GM23338 (cell line): ENCODE results near the gene IL17REL. TPM values are rescaled to one million over a fixed set of nuclear protein-coding genes. Genes with fewer than 3 reads are reported as not detected.
A peak's percentile ranks its signal among the peaks of the same experiment; 100 is the strongest.

ENCODE experiments used
- ATAC-seq: fragments of 200-7000 bp; cut with Tn5 transposase; 3 replicates; pipeline ENCODE4 v1.9.1; 2020
- DNase-seq: peaks from one replicate; pipeline ENCODE4 v3.0.0-alpha.2; 2015; ENCODE audit warnings: low spot score
- H2AFZ ChIP-seq: fragments of 200-600 bp; sonication (generic); 2 replicates; pipeline ENCODE4 v1.8.0; 2016; ENCODE audit warnings: antibody characterized with exemption, mild to moderate bottlenecking, moderate library complexity
- H3F3A ChIP-seq: fragments of 200-600 bp; sonication (generic); replicated peaks from 2 replicates; pipeline ENCODE4 v1.8.0; 2017; ENCODE audit warnings: antibody characterized with exemption, mixed run types, low read depth
- H3K27ac ChIP-seq: fragments of 200-600 bp; sonication (generic); 2 replicates; pipeline ENCODE4 v1.6.1; 2016; ENCODE audit warnings: low read depth
- H3K27me3 ChIP-seq: fragments of 200-600 bp; sonication (generic); 2 replicates; pipeline ENCODE4 v1.8.0; 2016; ENCODE audit warnings: mild to moderate bottlenecking, mixed run types, moderate library complexity; ENCODE audit not compliant: insufficient read depth
- H3K36me3 ChIP-seq: fragments of 200-600 bp; sonication (generic); 2 replicates; pipeline ENCODE4 v1.8.0; 2016; ENCODE audit warnings: mild to moderate bottlenecking; ENCODE audit not compliant: insufficient read depth
- H3K4me1 ChIP-seq: fragments of 200-600 bp; sonication (generic); 2 replicates; pipeline ENCODE4 v1.8.0; 2016; ENCODE audit warnings: mild to moderate bottlenecking, moderate library complexity; ENCODE audit not compliant: insufficient read depth
- H3K4me2 ChIP-seq: fragments of 200-600 bp; sonication (generic); 2 replicates; pipeline ENCODE4 v1.7.1; 2017; ENCODE audit warnings: mixed run types
- H3K4me3 ChIP-seq: fragments of 200-600 bp; sonication (generic); 2 replicates; pipeline ENCODE4 v1.6.1; 2016; ENCODE audit warnings: mixed run types
- H3K79me2 ChIP-seq: fragments of 200-600 bp; sonication (generic); replicated peaks from 2 replicates; pipeline ENCODE4 v1.8.0; 2017; ENCODE audit warnings: mild to moderate bottlenecking; ENCODE audit not compliant: insufficient read depth
- H3K9me2 ChIP-seq: fragments of 200-600 bp; sonication (generic); 2 replicates; pipeline ENCODE4 v1.8.0; 2017; ENCODE audit not compliant: insufficient read depth
- H4K20me1 ChIP-seq: fragments of 200-600 bp; sonication (generic); replicated peaks from 2 replicates; pipeline ENCODE4 v1.8.0; 2017; ENCODE audit warnings: mild to moderate bottlenecking; ENCODE audit not compliant: insufficient read depth
- H3K27ac Mint-ChIP-seq: 2 replicates; pipeline ENCODE4 v1.8.0; 2020; ENCODE audit warnings: inconsistent platforms, mild to moderate bottlenecking, moderate library complexity, mixed read lengths
- H3K27me3 Mint-ChIP-seq: 3 replicates; pipeline ENCODE4 v1.8.0; 2022; ENCODE audit warnings: low read depth, mild to moderate bottlenecking, moderate library complexity, mixed read lengths, inconsistent platforms; ENCODE audit not compliant: insufficient read depth, poor library complexity
- H3K36me3 Mint-ChIP-seq: 3 replicates; pipeline ENCODE4 v1.8.0; 2021; ENCODE audit warnings: low read depth, mild to moderate bottlenecking, inconsistent platforms, moderate library complexity, mixed read lengths
- H3K4me1 Mint-ChIP-seq: 3 replicates; pipeline ENCODE4 v1.8.0; 2020; ENCODE audit warnings: mild to moderate bottlenecking, inconsistent platforms, mixed read lengths
- H3K4me3 Mint-ChIP-seq: 3 replicates; pipeline ENCODE4 v1.8.0; 2021; ENCODE audit warnings: moderate library complexity, mild to moderate bottlenecking, inconsistent platforms, mixed read lengths
- H3K9me3 Mint-ChIP-seq: 3 replicates; pipeline ENCODE4 v1.8.0; 2020; ENCODE audit warnings: moderate library complexity, mild to moderate bottlenecking, inconsistent platforms, mixed read lengths
- CREB1 ChIP-seq: fragments of 250-450 bp; sonication (Bioruptor Pico); IDR thresholded peaks from 2 replicates; pipeline ENCODE4 v1.5.0; 2020; ENCODE audit warnings: low read depth, mild to moderate bottlenecking, moderate library complexity
- EZH2 ChIP-seq: fragments of 200-600 bp; sonication (generic); IDR thresholded peaks from one replicate; pipeline ENCODE4 v1.8.0; 2017; ENCODE audit warnings: antibody characterized with exemption, mild to moderate bottlenecking, low read depth; ENCODE audit not compliant: unreplicated experiment
- EZH2phosphoT487 ChIP-seq: fragments of 200-600 bp; sonication (generic); IDR thresholded peaks from one replicate; pipeline ENCODE4 v1.8.1; 2018; ENCODE audit warnings: antibody characterized with exemption; ENCODE audit not compliant: unreplicated experiment
- JUNB ChIP-seq: IDR thresholded peaks from one replicate; pipeline ENCODE4 v1.6.1; 2016; ENCODE audit warnings: antibody characterized with exemption; ENCODE audit not compliant: unreplicated experiment
- NANOG ChIP-seq: IDR thresholded peaks from 2 replicates; pipeline ENCODE4 v1.6.1; 2016; ENCODE audit warnings: antibody characterized with exemption, borderline replicate concordance
- POLR2AphosphoS5 ChIP-seq: IDR thresholded peaks from 2 replicates; pipeline ENCODE4 v1.6.1; 2016; ENCODE audit warnings: antibody characterized with exemption, low read depth
- STAT1 ChIP-seq: IDR thresholded peaks from one replicate; pipeline ENCODE4 v1.6.1; 2016; ENCODE audit warnings: antibody characterized with exemption; ENCODE audit not compliant: unreplicated experiment
- ZNF331 ChIP-seq: fragments of 250-450 bp; sonication (Bioruptor Pico); IDR thresholded peaks from 2 replicates; pipeline ENCODE4 v1.5.0; 2020; ENCODE audit warnings: low read depth, mild to moderate bottlenecking, moderate library complexity
- polyA plus RNA-seq: library from polyadenylated mRNA; unstranded; fragments of >200 nt; fragmentation: Nextera tagmentation; extraction: Ambion mirVana; gene quantifications from 2 replicates; pipeline ENCODE4 v1.2.1, GENCODE V29; 2016
- total RNA-seq: library from RNA; depleted of rRNA; stranded (reverse); fragments of >200 nt; shearing (Covaris generic); gene quantifications from 2 replicates; pipeline ENCODE4 v1.2.3, GENCODE V29; 2014
- TF ChIP-seq, protein P1 (sequence below), 2 experiments: fragments of 200-600 bp in 1 of 2; sonication (generic) in 1 of 2; conservative IDR thresholded peaks; 2 replicates each; pipeline versions ENCODE4 v1.5.1 to v1.6.1; 2016 to 2017; ENCODE audit warnings: antibody characterized with exemption in 2 of 2, low read depth in 2 of 2, mild to moderate bottlenecking in 2 of 2, moderate library complexity in 1 of 2
- TF ChIP-seq, protein P2 (sequence below): IDR thresholded peaks from 2 replicates; pipeline ENCODE4 v1.6.1; 2016; ENCODE audit warnings: antibody characterized with exemption

Gene IL17REL
- total and polyA plus RNA-seq, 2 experiments from 2014 or later = 0.31 TPM; not detected in 1

DNA sequence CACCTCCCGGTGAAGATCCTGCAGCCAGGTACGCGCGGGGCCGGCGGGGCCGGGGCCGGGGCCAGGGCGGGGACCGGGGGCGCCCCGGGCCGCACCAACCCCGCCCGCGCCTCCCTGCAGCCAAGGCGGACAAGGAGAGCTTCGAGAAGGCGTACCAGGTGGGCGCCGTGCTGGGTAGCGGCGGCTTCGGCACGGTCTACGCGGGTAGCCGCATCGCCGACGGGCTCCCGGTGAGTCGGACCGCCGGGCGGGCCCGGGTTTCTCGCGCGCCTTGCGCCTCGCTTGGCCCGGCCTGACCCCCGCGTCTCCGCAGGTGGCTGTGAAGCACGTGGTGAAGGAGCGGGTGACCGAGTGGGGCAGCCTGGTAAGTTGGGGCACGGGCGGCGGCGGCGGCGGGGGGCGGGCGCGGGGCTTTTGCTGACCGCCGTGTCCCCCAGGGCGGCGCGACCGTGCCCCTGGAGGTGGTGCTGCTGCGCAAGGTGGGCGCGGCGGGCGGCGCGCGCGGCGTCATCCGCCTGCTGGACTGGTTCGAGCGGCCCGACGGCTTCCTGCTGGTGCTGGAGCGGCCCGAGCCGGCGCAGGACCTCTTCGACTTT, 51.5 kb downstream of the IL17REL start:
- Histone ChIP-seq H2AFZ (no peak overlapping the region), H3K9me2 (no peaks in the 10 kb centered on the region), H4K20me1 (0 out of 2 replicates have a peak, but pooled peaks cover 5% of the 10 kb centered on the region), H3K27me3 (peaks cover 20% of the 10 kb centered on the region), H3K27ac (no peak overlapping the region), H3F3A (no peaks in the 10 kb centered on the region), H3K4me1 (no peaks in the 10 kb centered on the region), H3K79me2 (peaks cover 14% of the 10 kb centered on the region), H3K36me3 (no peaks in the 10 kb centered on the region), H3K4me2 (peak overlapping the region; percentile 82), H3K4me3 (peak overlapping the region; percentile 75)
- no peak for TF ChIP-seq ZNF331 (CRISPR knock-in tag)
- TF ChIP-seq EZH2 = no peak
- no peak for TF ChIP-seq NANOG
- TF ChIP-seq STAT1 = no peak
- peak; percentile 37; the same call in 1 of the 2 replicates for TF ChIP-seq CREB1 (CRISPR knock-in tag)
- Mint-ChIP-seq H3K27me3 (peaks cover 9% of the 10 kb centered on the region), H3K4me3 (peak overlapping the region; percentile 84), H3K27ac (no peak overlapping the region), H3K9me3 (no peaks in the 10 kb centered on the region), H3K4me1 (peaks cover 9% of the 10 kb centered on the region), H3K36me3 (peaks cover 19% of the 10 kb centered on the region)
- DNase-seq = peak; percentile 56
- peak; percentile 2; the same call in 2 of the 3 replicates for ATAC-seq

DNA sequence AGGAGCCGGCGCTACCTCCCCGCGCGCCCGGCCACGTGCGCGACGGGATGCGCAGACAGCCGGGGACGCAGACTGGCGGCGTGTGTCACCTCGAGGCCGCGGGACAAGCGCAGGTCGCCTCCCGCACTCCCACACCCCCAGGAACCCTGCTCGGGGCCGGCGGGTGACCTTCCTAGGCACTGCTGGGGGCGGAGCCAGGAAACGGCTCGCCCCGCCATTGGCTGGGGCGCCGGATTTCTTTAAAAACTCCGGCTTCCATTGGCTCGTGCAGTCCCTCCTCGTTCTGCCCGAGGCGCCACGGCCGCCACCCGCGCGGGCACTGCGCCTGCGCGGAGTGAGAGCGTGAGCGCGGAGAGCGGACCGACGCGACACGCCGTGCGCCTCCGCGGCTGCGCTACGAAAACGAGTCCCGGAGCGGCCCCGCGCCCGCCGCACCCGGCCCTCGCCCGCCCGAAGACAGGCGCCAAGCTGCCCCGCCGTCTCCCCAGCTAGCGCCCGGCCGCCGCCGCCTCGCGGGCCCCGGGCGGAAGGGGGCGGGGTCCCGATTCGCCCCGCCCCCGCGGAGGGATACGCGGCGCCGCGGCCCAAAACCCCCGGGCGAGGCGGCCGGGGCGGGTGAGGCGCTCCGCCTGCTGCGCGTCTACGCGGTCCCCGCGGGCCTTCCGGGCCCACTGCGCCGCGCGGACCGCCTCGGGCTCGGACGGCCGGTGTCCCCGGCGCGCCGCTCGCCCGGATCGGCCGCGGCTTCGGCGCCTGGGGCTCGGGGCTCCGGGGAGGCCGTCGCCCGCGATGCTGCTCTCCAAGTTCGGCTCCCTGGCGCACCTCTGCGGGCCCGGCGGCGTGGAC, 52.2 kb downstream of the IL17REL start, which contains the start of gene PIM3:
Gene PIM3, plus strand, starts transcription at position 614 of the 846 bp plus-strand sequence. Its CDS starts 176 bp downstream, at position 790.
- Histone ChIP-seq H3K4me2 (peak within 1 kb of the TSS; percentile 82), H4K20me1 (0 out of 2 replicates have a peak, but pooled peaks cover 5% of the 10 kb centered on the region), H2AFZ (0 out of 2 replicates have a peak within 1 kb of the TSS, but pooled peaks have one; percentile 43), H3K9me2 (no peaks in the 10 kb centered on the region), H3K27ac (no peak within 1 kb of the TSS), H3K27me3 (peaks cover 20% of the 10 kb centered on the region), H3K36me3 (no peaks in the 10 kb centered on the region), H3K4me1 (no peaks in the 10 kb centered on the region), H3F3A (no peaks in the 10 kb centered on the region), H3K79me2 (peaks cover 14% of the 10 kb centered on the region), H3K4me3 (peak within 1 kb of the TSS; percentile 75)
- Mint-ChIP-seq H3K27me3 (peaks cover 11% of the 10 kb centered on the region), H3K4me3 (peak within 1 kb of the TSS; percentile 84), H3K4me1 (peaks cover 9% of the 10 kb centered on the region), H3K9me3 (no peaks in the 10 kb centered on the region), H3K36me3 (peaks cover 19% of the 10 kb centered on the region), H3K27ac (peak within 1 kb of the TSS; percentile 70)
- DNase-seq (peak; percentile 93), ATAC-seq (peak; percentile 75)
- TF ChIP-seq, protein P1, sequence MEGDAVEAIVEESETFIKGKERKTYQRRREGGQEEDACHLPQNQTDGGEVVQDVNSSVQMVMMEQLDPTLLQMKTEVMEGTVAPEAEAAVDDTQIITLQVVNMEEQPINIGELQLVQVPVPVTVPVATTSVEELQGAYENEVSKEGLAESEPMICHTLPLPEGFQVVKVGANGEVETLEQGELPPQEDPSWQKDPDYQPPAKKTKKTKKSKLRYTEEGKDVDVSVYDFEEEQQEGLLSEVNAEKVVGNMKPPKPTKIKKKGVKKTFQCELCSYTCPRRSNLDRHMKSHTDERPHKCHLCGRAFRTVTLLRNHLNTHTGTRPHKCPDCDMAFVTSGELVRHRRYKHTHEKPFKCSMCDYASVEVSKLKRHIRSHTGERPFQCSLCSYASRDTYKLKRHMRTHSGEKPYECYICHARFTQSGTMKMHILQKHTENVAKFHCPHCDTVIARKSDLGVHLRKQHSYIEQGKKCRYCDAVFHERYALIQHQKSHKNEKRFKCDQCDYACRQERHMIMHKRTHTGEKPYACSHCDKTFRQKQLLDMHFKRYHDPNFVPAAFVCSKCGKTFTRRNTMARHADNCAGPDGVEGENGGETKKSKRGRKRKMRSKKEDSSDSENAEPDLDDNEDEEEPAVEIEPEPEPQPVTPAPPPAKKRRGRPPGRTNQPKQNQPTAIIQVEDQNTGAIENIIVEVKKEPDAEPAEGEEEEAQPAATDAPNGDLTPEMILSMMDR (conservative IDR thresholded peaks at IDR 0.05; ENCODE audit: low read depth in 2 of 2) = no peak
- TF ChIP-seq POLR2AphosphoS5 (peak; percentile 66), EZH2 (no peak), EZH2phosphoT487 (no peak), JUNB (no peak), CREB1 (CRISPR knock-in tag) (peak; percentile 69), NANOG (no peak), STAT1 (no peak), ZNF331 (CRISPR knock-in tag) (no peak)
- TF ChIP-seq, protein P2, sequence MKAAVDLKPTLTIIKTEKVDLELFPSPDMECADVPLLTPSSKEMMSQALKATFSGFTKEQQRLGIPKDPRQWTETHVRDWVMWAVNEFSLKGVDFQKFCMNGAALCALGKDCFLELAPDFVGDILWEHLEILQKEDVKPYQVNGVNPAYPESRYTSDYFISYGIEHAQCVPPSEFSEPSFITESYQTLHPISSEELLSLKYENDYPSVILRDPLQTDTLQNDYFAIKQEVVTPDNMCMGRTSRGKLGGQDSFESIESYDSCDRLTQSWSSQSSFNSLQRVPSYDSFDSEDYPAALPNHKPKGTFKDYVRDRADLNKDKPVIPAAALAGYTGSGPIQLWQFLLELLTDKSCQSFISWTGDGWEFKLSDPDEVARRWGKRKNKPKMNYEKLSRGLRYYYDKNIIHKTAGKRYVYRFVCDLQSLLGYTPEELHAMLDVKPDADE = no peak
